Endothelial cell of umbilical vein (primary cell): ENCODE results near the gene TMEM125. TPM values are rescaled to one million over a fixed set of nuclear protein-coding genes. Genes with fewer than 3 reads are reported as not detected.

ENCODE experiments used
- BruUV-seq: library from RNA; stranded (reverse); fragments of 400-500 nt; replicated peaks from 2 replicates; lab custom pipeline; 2021; lab: Mats Ljungman, UMichigan
- CTCF ChIA-PET: fragments of 300-600, 350-600 bp; sonication (Branson Sonifier 250); formaldehyde crosslinking; loops from one replicate; lab custom pipeline; 2021; ENCODE audit warnings: antibody characterized with exemption, inconsistent platforms; lab: Charles Lee
- POLR2A ChIA-PET: fragments of 300-600, 350-600 bp; sonication (Branson Sonifier 250); formaldehyde crosslinking; loops from one replicate; lab custom pipeline; 2021; ENCODE audit warnings: antibody characterized with exemption, inconsistent platforms; lab: Charles Lee
- DNase-seq: peaks from one replicate; pipeline ENCODE4 v3.0.0-alpha.2; 2011; ENCODE audit warnings: low read depth, low spot score
- FAIRE-seq: peaks from 2 replicates; lab custom pipeline; 2011; peaks lifted over from hg19 to GRCh38; lab: Jason Lieb, UNC
- H2AFZ ChIP-seq: 2 replicates; pipeline ENCODE4 v1.6.0; 2012; ENCODE audit warnings: low read depth, low read length, control low read depth, inconsistent platforms
- H3K27ac ChIP-seq: 2 replicates; pipeline ENCODE4 v1.5.1; 2011; ENCODE audit warnings: low read depth, mild to moderate bottlenecking, control low read depth, low read length, moderate library complexity; ENCODE audit not compliant: insufficient read depth
- H3K27me3 ChIP-seq, 2 experiments: 2 replicates each; pipeline versions ENCODE4 v1.6.0 to v1.6.1; 2011; ENCODE audit warnings: low read length in 2 of 2, mixed read lengths in 1 of 2; ENCODE audit not compliant: control insufficient read depth in 2 of 2, insufficient read depth in 2 of 2
- H3K36me3 ChIP-seq, 2 experiments: 2 replicates in 1 of 2; 3 replicates in 1 of 2; pipeline ENCODE4 v1.5.1; 2011; ENCODE audit warnings: low read length in 2 of 2, mild to moderate bottlenecking in 1 of 2, moderate library complexity in 1 of 2; ENCODE audit not compliant: control insufficient read depth in 2 of 2, insufficient read depth in 2 of 2; ENCODE audit errors: extremely low read depth in 1 of 2
- H3K4me1 ChIP-seq: 3 replicates; pipeline ENCODE4 v1.5.1; 2011; ENCODE audit warnings: mild to moderate bottlenecking, low read length; ENCODE audit not compliant: control insufficient read depth, insufficient read depth; ENCODE audit errors: extremely low read depth
- H3K4me2 ChIP-seq: 2 replicates; pipeline ENCODE4 v1.6.1; 2011; ENCODE audit warnings: low read length, control low read depth, mixed read lengths; ENCODE audit not compliant: insufficient read depth
- H3K4me3 ChIP-seq, 3 experiments: fragments of 200-600 bp in 1 of 3; sonication (generic), shearing (Covaris generic) in 1 of 3; replicated peaks in 1 of 3; 2 replicates each; pipeline ENCODE4 v1.5.1; 2011 to 2016; ENCODE audit warnings: control low read depth in 3 of 3, low read length in 3 of 3, mild to moderate bottlenecking in 2 of 3, inconsistent platforms in 1 of 3, low read depth in 1 of 3, moderate library complexity in 1 of 3; ENCODE audit not compliant: insufficient read depth in 1 of 3
- H3K79me2 ChIP-seq: 2 replicates; pipeline ENCODE4 v1.6.0; 2012; ENCODE audit warnings: low read length, inconsistent platforms; ENCODE audit not compliant: control insufficient read depth, insufficient read depth
- H3K9ac ChIP-seq: replicated peaks from 2 replicates; pipeline ENCODE3; 2011; ENCODE audit warnings: low read length, control low read depth; ENCODE audit not compliant: insufficient read depth; ENCODE audit errors: extremely low read depth
- H3K9me1 ChIP-seq: replicated peaks from 3 replicates; pipeline ENCODE4 v1.6.0; 2011; ENCODE audit warnings: mild to moderate bottlenecking, low read length; ENCODE audit not compliant: control insufficient read depth, insufficient read depth; ENCODE audit errors: extremely low read depth
- H3K9me3 ChIP-seq: replicated peaks from 2 replicates; pipeline ENCODE4 v1.5.1; 2012; ENCODE audit warnings: low read length, inconsistent platforms; ENCODE audit not compliant: control insufficient read depth, insufficient read depth
- H4K20me1 ChIP-seq: replicated peaks from 2 replicates; pipeline ENCODE3; 2011; ENCODE audit warnings: mild to moderate bottlenecking, low read length; ENCODE audit not compliant: control insufficient read depth, insufficient read depth; ENCODE audit errors: extremely low read depth
- CTCF ChIP-seq, 2 donors: IDR thresholded peaks; 1 replicate in 1 of 2; 2 replicates in 1 of 2; pipeline ENCODE4 v1.5.1; 2011; ENCODE audit warnings: low read length in 2 of 2, mild to moderate bottlenecking in 2 of 2, moderate library complexity in 2 of 2, control low read depth in 1 of 2, inconsistent platforms in 1 of 2, low read depth in 1 of 2; ENCODE audit not compliant: insufficient read depth in 1 of 2; ENCODE audit errors: extremely low read depth in 1 of 2
- EZH2 ChIP-seq: IDR thresholded peaks from 2 replicates; pipeline ENCODE4 v1.6.1; 2012; ENCODE audit warnings: borderline replicate concordance, low read depth, mild to moderate bottlenecking, moderate library complexity, low read length, inconsistent platforms; ENCODE audit not compliant: severe bottlenecking
- FOS ChIP-seq: IDR thresholded peaks from 2 replicates; pipeline ENCODE4 v1.6.1; 2011; ENCODE audit warnings: mild to moderate bottlenecking, low read length, moderate library complexity, borderline replicate concordance; ENCODE audit not compliant: insufficient read depth
- GATA2 ChIP-seq: IDR thresholded peaks from 2 replicates; pipeline ENCODE4 v1.7.0; 2011; ENCODE audit warnings: low read depth, mild to moderate bottlenecking, moderate library complexity, mixed read lengths, low read length; ENCODE audit not compliant: insufficient read length, insufficient read depth
- JUN ChIP-seq: IDR thresholded peaks from 2 replicates; pipeline ENCODE4 v1.6.1; 2011; ENCODE audit warnings: borderline replicate concordance, low read depth; ENCODE audit not compliant: insufficient read length, insufficient read depth
- MAX ChIP-seq: IDR thresholded peaks from 2 replicates; pipeline ENCODE4 v1.6.1; 2011; ENCODE audit not compliant: insufficient read depth, insufficient read length
- MYC ChIP-seq: IDR thresholded peaks from one replicate; pipeline ENCODE4 v1.6.1; 2011; ENCODE audit warnings: mild to moderate bottlenecking, low read depth, low read length
- POLR2A ChIP-seq: IDR thresholded peaks from 2 replicates; pipeline ENCODE4 v1.6.1; 2012; ENCODE audit warnings: low read depth, mild to moderate bottlenecking, control low read depth, low read length
- POLR2AphosphoS5 ChIP-seq: IDR thresholded peaks from 2 replicates; pipeline ENCODE4 v1.6.1; 2012; ENCODE audit warnings: low read depth, mild to moderate bottlenecking, control low read depth, low read length, moderate library complexity; ENCODE audit not compliant: insufficient read depth
- dilution Hi-C: fragments of 300-500 bp; cut with MboI; formaldehyde crosslinking; loops from one replicate; pipeline ENCODE4 v1.15.0; 2019; ENCODE audit warnings: low sequenced_read_pairs; ENCODE audit not compliant: extremely low pct_ligation_motif_present
- intact Hi-C: fragments of 100-400 bp; cut with micrococcal nuclease; formaldehyde crosslinking; loops from one replicate; pipeline ENCODE4 v1.10.0; 2022
- polyA plus RNA-seq, 4 experiments: library from polyadenylated mRNA; depleted of rRNA in 3 of 4; stranded (reverse) in 3 of 4; unstranded in 1 of 4; fragments of >200 nt; gene quantifications; 2 replicates each; pipeline versions ENCODE4 v1.2.1 to v1.2.3, GENCODE V29; 2011 to 2012; ENCODE audit warnings: missing spikeins in 1 of 4
- total RNA-seq: library from RNA; stranded (reverse); gene quantifications from 2 replicates; pipeline ENCODE4 v1.2.3, GENCODE V29; 2021

TMEM125 gene
- total and polyA plus RNA-seq, 2 donors (not counting 3 experiments of a cell fraction or from before 2014, with no cell fraction given): 0.17 TPM; not detected in 1

- dilution Hi-C loops: no loop called here
- DNase-seq (no peak), FAIRE-seq (no peak)
- Histone ChIP-seq H2AFZ (no peak overlapping the region), H3K4me3 (no peak overlapping the region), H3K27me3 (peaks cover 0 to 5% of the 10 kb centered on the region in 2 experiments), H3K79me2 (no peaks in the 10 kb centered on the region), H3K9me1 (no peaks in the 10 kb centered on the region), H4K20me1 (no peaks in the 10 kb centered on the region), H3K4me1 (peaks cover 26% of the 10 kb centered on the region), H3K4me2 (no peak overlapping the region), H3K27ac (no peak overlapping the region), H3K9me3 (no peaks in the 10 kb centered on the region), H3K9ac (no peak overlapping the region), H3K36me3 (no peaks in the 10 kb centered on the region)
- POLR2A ChIA-PET: interaction anchor here (0.7 kb wide), 1 partner anchor 10 kb away, joined by 3 read pairs; no protein-coding TSS in a partner anchor
- CTCF ChIA-PET: interaction anchor here (1.2 kb wide), 1 partner anchor 21 kb away, joined by 3 read pairs; no protein-coding TSS in a partner anchor
- TF ChIP-seq EZH2 (no peak), POLR2A (no peak), MAX (no peak), JUN (no peak), CTCF (IDR thresholded peaks at IDR 0.05; ENCODE audit: extremely low read depth in 1 of 2, insufficient read depth in 1 of 2, low read depth in 1 of 2, low read length in 2 of 2) (no peak), POLR2AphosphoS5 (no peak), MYC (no peak), GATA2 (no peak), FOS (no peak)
- no TSS peak for BruUV-seq
- intact Hi-C loops: no loop called here
These were observed 22.9 kb downstream of the TMEM125 start for GRCh38 chr1:43292679-43293078.
